HG03442 (cell line): Measurements from ENCODE around the gene BCL11A.

Source experiments
- ATAC-seq: cut with Tn5 transposase; IDR thresholded peaks from one replicate; pipeline ENCODE4 v1.9.1; 2021; ENCODE audit warnings: mild to moderate bottlenecking, moderate library complexity; ENCODE audit not compliant: unreplicated experiment

BCL11A gene

DNA sequence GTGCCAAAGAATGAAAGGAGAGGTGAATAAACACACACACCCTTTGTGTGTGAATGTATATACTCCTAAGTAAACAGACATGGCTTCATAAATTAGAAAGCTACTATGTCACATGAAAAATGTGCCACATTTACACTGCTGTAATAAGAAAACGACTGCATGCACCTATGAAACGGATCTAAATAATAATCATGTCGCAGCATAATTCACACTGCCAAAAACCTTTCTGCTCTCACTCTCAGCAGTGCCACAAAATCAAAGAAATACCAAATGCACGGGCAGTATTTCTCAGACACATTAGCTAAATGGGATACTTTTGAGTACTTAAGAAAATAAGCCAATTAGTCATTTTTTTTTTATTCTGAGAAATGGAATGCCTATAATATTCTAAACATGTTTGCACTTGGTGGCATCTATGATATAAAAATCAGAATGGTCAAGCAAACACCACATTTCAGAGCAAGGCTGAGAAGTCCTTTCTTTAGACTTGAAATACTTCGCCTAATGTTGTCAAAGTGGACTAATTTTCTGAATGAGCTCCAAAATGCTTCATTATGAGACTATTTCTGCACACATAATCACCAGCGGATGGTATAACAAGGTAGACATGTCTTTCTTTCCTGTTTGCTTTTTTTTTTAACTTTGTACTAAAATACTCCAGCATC, 6.6 kb downstream of the BCL11A start:
- no peak for ATAC-seq

DNA sequence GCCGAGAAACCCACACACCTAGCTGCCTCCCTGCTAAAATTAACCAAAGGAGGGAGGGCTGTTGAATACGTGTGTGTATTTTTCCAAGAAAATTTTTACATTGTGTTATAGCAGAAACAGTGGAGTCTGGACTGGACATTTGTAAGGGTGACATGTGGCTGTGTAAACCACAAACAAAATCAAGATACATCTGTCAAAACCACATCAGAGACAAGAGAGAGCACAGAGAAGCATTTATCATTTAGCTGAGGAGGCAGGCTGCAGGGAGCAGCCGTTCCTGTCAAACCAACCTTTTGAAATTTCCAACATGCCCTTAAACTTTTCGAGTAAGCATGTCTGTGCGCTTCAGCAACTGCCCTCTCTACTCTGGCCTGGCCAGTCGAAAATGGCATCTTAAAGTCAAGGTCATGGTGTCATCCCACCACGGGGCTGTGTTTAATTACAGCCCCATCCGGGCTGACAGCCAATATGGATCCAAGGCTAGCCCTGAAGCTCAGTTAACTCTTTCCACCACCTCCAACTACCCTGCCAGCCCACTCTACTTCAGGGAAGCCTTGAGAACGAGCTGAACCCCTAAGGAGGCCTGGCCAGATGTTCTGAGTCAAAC, 8.4 kb downstream of the BCL11A start:
- ATAC-seq: peak; percentile 38

DNA sequence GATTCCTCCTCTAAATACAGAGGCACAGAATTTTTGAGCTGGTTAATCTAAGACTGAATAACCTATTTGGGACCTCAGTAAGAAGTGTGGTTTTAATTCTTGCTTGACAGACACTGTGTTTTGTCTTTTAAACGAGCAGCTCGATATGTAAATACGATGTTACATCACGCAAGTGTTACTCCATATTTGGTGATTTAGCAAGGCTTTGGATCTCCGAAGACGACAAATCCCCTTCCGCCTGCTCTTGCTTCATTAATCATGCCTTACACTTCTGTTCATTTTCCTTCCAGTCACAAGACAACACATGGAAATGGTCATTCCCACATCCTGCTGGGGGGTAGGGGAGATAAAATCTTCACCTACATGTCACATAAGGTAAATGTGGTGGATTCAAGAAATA, 9.4 kb downstream of the BCL11A start:
- no peak for ATAC-seq

DNA sequence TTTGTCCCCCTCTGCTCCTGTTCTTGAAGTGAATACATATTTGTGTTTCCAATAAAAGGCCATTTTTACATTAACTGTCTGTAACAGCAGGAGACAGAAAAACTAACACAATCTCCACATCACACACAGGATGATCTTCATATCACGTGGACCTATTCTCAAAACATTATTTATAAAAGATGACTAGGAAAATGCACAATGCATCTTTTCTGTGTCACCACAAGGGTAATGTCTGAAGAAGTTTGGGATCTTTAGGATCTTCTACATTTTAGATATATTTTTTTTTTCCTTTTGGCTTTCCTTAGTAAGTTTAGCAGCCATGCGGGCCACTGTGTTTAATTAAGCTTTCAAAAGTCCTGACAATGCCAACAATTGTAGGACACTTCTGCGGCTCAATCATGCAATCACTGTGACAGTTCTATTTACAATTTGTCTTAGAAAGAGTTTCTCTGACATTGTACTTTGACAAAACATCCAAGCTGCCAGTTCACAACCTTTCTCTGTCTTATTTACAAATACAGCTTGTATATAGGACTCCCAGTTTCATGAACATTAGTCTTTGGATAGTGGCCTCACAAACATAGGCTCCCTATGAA, 12.3 kb downstream of the BCL11A start:
- ATAC-seq: no peak

DNA sequence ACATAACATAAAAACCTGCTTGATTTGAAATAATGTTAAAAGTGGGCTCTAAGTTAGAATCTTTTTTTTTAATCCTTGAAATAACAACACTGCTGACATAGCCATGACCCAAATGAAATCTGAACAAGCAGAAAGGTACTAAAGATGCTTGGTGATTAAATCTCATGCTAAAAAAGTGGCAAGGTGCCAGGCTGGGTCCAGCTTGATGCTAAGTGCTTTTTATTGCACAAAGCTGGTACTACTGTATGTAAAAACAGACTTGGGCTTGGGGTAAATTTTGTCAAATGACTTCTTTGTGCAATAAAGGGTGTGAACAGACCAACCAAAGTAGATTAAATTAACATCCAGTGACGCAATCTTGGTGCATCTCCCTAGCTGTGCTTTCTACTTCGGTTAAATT, 13.4 kb downstream of the BCL11A start:
- ATAC-seq: no peak

DNA sequence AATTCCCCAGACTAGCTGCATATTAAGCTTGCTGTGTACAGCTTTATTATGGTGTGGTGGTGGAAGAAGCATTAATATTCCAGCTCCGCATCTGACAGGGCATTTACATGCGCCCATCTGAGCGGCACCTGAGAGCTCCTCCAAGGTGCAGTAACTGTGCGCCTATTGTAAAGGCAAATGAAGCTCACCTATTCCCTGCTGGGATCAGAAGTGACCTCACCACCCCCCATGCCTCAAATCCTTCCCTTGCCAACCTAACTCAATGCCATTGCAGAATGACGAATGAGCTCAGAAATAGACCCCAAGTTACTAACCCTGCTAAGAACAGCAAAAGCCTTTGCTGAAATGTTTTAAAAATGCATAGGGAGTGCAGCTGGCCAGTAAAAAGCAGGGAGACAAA, 14.3 kb downstream of the BCL11A start:
- no peak for ATAC-seq

DNA sequence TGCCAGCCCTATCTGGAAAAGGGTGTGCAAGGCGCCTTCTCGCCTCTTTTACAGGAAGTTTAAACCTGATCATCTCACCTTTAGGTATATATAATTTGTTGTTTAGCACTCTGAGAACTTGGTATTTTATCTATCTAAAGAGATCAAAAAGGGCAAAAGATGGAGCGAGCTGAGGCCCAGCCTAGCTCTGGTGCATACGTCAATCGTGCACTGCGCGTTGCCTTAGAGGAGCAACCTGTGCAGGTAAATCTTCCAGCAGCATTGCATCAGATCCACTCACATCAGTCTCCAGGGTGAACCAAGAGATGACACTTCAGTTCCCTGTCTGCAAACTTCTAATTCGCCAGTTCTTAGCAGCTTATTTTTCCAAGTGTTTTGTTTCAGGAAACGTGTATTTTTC, 15.4 kb downstream of the BCL11A start:
- ATAC-seq: no peak

DNA sequence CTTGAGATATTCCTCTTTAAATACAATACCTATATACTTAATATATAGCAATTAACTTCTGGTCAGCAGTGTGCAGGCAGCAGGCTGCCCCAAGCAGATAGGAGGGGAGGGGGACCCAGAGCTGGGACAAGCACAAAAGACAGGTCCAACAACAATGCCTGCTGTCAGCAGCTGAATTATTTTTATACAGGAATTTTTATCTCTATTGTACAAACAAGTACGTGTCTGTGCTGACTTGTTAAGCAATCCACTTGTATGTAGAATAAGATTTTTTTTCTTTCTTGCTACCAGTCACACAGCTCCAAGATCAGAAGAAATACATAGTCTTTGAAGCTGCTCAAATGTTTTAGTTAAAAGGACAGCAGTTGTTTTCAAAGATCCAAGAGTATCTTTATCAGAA, 16.7 kb downstream of the BCL11A start:
- ATAC-seq: no peak

DNA sequence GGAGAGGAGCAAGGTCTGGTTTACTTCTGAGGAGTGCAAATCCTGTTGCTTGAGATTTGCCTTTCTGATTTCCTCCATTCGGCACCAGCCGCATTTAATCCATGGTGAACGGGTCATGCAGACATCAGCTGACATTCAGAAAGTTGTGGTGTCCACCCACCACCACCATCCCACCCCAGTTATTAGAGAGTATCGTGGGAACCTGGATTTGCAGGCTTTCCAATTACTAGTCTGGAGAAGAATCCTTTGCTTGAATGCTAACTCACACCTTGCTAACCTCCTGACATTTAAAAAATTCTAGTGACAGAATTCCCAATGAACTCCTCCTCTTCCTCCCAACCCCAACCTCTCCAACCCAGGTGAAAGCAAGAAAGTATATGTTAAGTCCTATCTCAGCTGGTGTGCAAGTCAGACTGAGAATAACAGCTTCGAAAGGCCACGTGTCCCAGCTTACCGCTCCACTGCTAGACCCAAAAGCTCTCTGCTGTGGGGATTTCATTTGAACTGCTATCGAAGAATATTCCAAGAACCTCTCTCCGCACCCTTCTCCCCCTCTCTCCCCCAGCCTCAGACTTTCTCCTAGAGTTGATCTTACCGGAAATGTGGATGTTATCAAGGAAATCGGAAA, 17.7 kb downstream of the BCL11A start:
- peak; percentile 86 for ATAC-seq

DNA sequence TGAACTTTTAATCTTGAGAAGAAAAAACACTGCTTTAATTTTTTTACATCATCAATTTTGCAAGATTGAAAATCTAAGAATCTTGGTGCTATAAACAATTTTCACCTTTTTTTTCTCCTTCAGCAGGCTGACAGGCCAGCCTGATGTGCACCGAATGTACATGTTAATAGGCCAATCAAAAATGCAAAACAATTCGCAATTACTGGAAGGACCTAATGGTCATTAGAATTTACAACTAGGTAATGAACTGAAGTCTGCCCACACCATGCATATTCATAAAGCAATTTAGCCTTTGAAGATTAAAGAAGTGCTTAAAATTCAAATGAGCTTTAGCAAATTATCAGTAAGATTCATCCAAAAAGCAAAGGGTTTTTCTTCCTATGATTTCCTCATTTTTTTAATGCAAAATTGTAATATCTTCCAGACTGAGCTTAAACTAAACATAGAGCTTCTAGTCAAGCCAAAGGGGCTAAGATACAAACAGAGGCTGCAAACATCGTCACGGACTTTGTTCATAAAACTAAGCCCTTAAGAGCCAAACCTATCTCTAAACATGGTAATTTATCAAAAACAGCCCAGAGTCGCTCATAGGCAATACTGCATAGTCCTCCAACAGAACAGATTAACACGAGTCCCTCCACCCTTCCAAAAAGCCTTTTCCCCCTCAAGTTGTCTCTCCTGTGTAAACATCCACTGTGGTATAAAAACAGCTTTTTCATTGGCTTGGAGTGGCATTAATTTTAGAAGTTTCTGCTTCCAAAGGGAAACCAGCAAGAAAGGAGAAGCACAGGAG, 18.4 kb downstream of the BCL11A start:
- ATAC-seq: no peak

DNA sequence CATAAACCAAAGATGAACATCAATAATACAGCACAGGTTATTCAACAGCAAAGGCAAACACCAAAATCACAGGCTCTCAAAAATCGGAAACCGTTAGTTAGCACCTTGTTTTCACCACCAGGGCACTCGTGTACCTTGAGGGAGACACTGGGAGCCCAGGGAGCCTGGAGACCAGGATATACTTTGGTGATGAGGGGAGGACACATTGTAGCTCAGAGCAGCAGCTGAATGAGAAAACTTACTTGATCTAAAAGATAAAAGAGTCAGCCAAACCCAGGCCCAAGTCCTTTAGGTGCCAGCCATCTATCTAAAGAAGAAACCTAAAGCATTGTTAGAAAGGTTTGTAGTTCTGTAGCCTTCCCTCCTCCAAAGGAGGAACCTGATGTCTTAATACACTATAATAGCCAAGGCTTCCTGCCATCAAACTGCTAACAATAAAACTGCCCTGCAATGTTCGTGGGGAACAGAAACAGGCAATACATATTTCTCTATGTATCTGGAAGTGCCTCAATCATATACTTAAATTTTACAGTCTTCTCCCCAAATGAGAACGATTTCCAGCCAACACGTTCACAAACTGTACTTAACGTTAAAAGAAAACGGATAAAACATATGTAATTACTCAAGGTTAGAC, 19.3 kb downstream of the BCL11A start:
- ATAC-seq: no peak

DNA sequence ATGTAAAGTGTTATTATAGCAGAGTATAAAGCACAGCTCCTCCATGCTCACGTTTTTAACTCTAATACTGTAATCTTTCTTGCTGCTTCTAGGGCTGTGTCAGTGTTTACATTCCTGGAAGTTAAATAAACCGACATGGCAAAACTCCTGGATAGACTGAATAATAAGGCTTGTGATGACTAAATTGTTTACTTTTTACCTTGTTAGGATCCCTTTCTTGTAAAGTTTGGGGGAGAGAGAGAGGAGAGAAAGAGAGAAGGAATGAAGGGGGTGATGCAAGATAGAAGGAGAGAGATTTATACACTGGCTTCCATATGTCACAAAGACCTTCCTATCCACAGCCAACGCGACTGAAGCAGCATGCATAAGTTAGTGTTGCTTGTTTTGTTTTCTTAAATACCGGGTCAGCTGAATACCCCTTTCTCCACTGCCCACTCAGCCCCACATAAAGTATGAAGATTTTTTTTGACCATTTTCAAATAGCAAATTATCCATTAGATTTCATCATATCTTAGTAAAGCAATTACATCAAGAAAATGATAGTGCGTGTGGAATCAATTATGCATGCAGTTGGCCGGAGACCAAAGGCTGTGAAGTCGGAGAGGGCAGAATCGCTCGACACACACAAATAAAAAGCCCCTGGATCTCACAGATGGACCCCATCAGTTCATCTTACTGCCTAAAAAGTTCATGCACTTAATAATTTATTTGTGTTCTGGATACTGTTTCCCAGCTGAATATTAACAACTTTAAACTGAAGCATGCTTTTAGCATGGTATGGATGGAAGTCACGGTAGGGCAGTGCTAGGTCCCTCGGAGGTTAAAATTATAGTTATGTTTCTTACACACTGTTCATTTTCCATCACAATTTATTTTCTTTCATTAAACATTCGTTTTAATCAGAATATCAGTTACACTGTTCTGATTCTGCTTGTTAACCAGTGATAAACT, 20.1 kb downstream of the BCL11A start:
- ATAC-seq: no peak

DNA sequence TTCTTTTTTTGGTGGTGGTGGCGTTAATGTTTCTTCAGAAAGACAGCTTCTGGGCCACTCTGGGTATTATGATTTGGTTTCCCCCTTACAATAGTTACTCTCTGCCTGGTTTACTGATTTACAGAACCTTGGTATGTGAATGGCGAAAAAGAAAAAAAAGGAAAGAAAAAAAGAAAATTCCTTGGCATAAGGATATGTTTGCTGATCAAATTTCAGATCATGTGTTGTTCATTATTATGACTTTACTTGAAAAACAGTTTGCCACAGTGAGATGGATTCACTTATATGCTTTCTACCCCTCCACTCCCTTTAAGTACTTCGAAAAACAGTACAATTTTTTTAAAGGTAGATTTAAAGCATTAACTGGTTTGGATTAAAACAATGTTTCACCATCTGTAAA, 21.0 kb downstream of the BCL11A start:
- ATAC-seq: no peak

DNA sequence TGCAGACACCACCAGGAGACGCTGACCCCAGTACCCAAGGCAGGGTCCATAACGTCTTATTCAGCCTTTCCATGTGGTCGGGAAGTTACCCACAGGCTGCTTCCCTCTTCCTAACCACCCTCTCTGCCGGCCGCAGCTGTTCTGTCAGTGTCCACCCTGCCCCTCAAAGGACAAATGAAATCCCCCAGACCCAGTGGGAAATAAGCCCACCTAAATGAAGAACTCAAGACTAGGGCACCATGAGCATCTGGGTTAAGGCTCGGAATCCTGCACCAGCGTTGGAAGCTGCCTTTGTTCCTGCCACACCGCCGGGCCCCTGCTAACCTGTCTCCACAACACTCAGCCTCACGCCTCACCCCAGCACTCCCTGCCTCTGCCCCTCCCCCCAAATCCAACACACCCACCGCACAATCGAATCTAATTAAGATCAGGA, 21.7 kb downstream of the BCL11A start:
- no peak for ATAC-seq

DNA sequence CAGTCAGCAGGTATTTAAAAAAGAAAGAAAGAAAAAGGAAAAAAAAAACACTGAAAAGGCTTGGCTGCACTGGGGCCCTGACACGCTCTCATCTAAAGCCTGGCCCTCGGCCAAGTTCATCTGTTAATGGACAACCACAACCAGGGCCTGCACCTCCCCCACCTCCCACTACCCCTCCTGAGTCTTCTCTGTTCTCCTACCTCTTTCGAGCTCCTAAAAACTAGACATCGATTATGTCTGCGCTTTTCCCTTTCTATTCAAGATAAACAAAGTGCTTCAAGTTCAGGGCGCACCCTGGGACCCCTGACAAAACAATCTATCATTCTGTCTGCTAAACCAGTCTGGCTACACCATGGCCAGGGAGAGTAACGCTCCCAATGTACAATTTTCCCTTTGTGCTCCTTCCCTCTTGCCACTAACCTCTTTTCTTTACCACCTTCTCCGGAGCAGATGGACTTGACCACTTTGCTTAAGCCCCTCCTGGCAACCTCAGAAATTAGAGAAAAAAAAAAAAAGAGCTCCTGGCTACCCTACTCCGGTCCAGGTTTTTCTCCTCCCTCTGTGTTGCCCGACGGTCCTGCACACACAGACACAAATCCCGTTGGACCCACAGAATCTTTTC, 22.7 kb downstream of the BCL11A start:
- peak; percentile 48 for ATAC-seq

DNA sequence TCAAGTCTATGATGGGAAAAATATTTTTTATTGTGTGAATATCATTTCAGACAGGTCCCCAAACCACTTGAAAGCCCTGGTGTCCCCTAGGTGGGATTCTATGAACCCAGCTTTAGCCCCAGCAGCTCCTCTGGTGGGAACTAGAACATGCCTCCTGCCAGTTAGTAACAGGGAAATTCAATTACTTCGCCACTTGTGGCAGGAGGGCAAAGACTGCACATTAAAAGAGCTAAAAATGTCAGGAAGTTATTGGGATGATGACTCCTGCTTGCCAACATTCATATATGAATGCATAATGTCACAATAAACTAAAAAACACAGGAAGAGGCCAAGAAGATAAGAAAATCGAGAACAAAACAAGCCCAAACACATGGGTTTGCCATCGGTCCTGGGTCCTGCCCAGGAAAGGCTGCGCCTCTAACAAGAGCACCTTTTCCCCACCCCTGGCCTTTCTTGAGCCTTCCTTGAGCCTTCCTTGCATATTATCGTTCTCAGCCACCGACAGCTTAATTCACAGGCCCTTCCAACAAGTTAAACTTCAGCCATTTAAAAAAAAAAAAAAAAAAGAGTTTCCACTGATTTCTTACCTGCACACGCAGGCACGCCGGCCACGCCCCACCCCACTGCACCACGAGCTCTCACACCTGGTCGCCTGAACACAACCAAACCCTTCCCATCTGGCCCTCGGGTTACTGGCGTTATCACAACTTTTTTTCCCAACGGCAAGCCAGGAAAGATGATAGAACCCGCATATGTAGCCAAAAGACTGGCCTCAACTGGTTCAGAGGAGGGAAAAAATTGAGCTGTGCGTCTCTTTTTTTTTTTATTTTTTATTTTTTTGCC, 23.4 kb downstream of the BCL11A start:
- ATAC-seq: no peak

DNA sequence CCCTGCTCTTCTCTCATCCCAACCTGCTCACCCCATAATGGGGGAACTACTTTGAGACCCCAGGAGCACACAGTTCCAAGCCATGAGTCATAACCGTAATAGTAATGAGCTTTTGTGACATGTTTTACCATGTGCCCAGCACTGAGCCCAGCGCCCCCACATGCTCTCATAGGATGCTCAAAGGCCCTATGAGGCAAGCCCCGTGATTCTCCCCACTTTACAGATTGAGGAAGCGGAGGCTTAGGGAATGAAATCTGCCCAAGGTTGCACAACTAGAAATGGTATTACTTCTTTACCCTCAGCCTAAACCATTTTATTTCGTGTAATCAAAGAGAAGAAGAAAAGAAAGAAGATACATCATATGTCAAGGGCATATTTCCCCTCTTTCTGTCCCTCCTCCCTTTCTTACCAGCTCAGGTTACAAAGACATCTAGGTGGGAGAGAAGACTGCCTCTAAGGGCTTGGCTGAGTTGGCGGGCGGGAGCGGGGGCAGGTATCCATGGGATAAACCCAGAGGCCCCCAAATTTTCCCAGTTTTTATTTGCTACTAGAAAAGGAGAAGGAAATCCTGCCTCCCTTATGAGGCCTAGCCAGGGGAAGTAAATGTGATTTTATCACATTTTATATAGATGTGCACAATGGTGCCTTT, 24.2 kb downstream of the BCL11A start:
- ATAC-seq: no peak
